Astrocyte (in vitro differentiated cells and primary cell): ENCODE data around the gene MAPK12.

Experiments
- CTCF ChIP-seq: IDR thresholded peaks from 2 replicates; pipeline ENCODE4 v1.5.1; 2011; ENCODE audit warnings: low read depth, mild to moderate bottlenecking, inconsistent platforms, low read length, moderate library complexity; ENCODE audit not compliant: insufficient read depth
- EZH2 ChIP-seq: IDR thresholded peaks from 2 replicates; pipeline ENCODE4 v1.6.1; 2012; ENCODE audit warnings: mild to moderate bottlenecking, low read length, inconsistent platforms; ENCODE audit not compliant: insufficient read depth

GRCh38 chr22:50272044-50272802, 10.7 kb upstream of the MAPK12 start:
- TF ChIP-seq CTCF (no peak), EZH2 (no peak)
